ENCODE results near the gene ACTR8. TPM values are rescaled to one million over a fixed set of nuclear protein-coding genes. Genes with fewer than 3 reads are reported as not detected.

ACTR8 gene
- total and polyA plus RNA-seq, 10 donors, result 10.5 to 33.7 (median 22.9) TPM

- no peak for TF ChIP-seq POLR2A (IDR thresholded peaks at IDR 0.05)
- TF ChIP-seq, protein P1, sequence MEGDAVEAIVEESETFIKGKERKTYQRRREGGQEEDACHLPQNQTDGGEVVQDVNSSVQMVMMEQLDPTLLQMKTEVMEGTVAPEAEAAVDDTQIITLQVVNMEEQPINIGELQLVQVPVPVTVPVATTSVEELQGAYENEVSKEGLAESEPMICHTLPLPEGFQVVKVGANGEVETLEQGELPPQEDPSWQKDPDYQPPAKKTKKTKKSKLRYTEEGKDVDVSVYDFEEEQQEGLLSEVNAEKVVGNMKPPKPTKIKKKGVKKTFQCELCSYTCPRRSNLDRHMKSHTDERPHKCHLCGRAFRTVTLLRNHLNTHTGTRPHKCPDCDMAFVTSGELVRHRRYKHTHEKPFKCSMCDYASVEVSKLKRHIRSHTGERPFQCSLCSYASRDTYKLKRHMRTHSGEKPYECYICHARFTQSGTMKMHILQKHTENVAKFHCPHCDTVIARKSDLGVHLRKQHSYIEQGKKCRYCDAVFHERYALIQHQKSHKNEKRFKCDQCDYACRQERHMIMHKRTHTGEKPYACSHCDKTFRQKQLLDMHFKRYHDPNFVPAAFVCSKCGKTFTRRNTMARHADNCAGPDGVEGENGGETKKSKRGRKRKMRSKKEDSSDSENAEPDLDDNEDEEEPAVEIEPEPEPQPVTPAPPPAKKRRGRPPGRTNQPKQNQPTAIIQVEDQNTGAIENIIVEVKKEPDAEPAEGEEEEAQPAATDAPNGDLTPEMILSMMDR (IDR thresholded peaks at IDR 0.05 in 8 of 11, conservative IDR thresholded peaks at IDR 0.05 in 3 of 11), result no peak
- TF ChIP-seq POLR2AphosphoS5 (IDR thresholded peaks at IDR 0.05), result no peak
- Histone ChIP-seq H3K9me3 (no peaks in the 10 kb centered on the region), H3K27ac (peak overlapping the region; percentile 95 to 98 (median 97)), H3K4me1 (peaks cover 18 to 55% (median 37%) of the 10 kb centered on the region in 6 donors), H3K27me3 (replicated peaks in 1 of 7) (no peaks in the 10 kb centered on the region), H3K36me3 (peaks cover 0 to 27% (median 16%) of the 10 kb centered on the region in 6 donors), H3K4me3 (peak overlapping the region; percentile 64 to 93 (median 80))
- WGBS, 5 donors, result 5 to 11% (median 7%) methylated on average over 21 of the region's 21 CpGs
- intact Hi-C loops (cut with DNase I; ENCODE audit: low total_unique reads), result no loop called here
- no peak for DNase-seq
These were observed 8.9 kb upstream of the ACTR8 start for GRCh38 chr3:53890726-53891475.

DNA sequence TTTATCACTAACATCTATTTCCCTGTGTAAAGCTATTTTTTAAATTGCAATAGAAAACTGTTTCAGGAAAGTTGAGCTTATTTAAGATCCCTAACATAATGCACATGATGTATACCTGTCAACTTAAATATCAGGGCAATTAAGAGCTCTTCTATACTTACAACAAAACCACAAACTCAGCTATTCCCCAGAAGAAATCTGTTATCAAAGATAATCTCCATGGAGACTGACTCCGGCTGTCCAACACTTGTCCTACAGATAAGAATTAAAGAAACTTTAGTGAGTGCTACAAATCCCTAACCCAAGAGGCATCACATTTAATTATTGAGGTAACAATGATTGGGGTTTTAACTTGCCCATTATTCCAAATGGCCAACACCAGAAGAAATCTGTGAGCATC, 6.3 kb upstream of the ACTR8 start:
- no peak for DNase-seq
- WGBS, 5 donors, result 79 to 90% (median 86%) methylated on average over 1 of the region's 1 CpG
- H3K9me3 ChIP-seq, result no peaks in the 10 kb centered on the region
- H3K27me3 ChIP-seq (replicated peaks in 1 of 7), result no peaks in the 10 kb centered on the region
- peaks cover 2 to 54% (median 38%) of the 10 kb centered on the region in 6 donors for H3K36me3 ChIP-seq
- H3K4me1 ChIP-seq, result peaks cover 18 to 55% (median 37%) of the 10 kb centered on the region in 6 donors
- TF ChIP-seq, protein P1 (IDR thresholded peaks at IDR 0.05 in 8 of 11, conservative IDR thresholded peaks at IDR 0.05 in 3 of 11), result no peak
- TF ChIP-seq POLR2A (IDR thresholded peaks at IDR 0.05) (no peak), POLR2AphosphoS5 (IDR thresholded peaks at IDR 0.05) (no peak)
- no peak overlapping the region for H3K4me3 ChIP-seq
- no peak overlapping the region for H3K27ac ChIP-seq
- intact Hi-C loops (cut with DNase I; ENCODE audit: low total_unique reads), result no loop called here

- Histone ChIP-seq H3K4me3 (no peak overlapping the region), H3K36me3 (peaks cover 2 to 56% (median 38%) of the 10 kb centered on the region in 6 donors), H3K27ac (no peak overlapping the region), H3K9me3 (no peaks in the 10 kb centered on the region), H3K27me3 (replicated peaks in 1 of 7) (no peaks in the 10 kb centered on the region), H3K4me1 (peaks cover 18 to 53% (median 35%) of the 10 kb centered on the region in 6 donors)
- no peak for TF ChIP-seq POLR2AphosphoS5 (IDR thresholded peaks at IDR 0.05)
- TF ChIP-seq, protein P1 (IDR thresholded peaks at IDR 0.05 in 8 of 11, conservative IDR thresholded peaks at IDR 0.05 in 3 of 11), result no peak
- no peak for TF ChIP-seq POLR2A (IDR thresholded peaks at IDR 0.05)
- DNase-seq, result no peak
- intact Hi-C loops (cut with DNase I; ENCODE audit: low total_unique reads), result no loop called here
These were observed 5.5 kb upstream of the ACTR8 start for GRCh38 chr3:53887446-53887845.

- 88 to 95% (median 93%) methylated on average over 3 of the region's 3 CpGs for WGBS, 5 donors
- Histone ChIP-seq H3K9me3 (no peaks in the 10 kb centered on the region), H3K27me3 (replicated peaks in 1 of 7) (no peaks in the 10 kb centered on the region), H3K36me3 (peaks cover 2 to 56% (median 38%) of the 10 kb centered on the region in 6 donors), H3K4me3 (no peak overlapping the region), H3K4me1 (peaks cover 20 to 57% (median 36%) of the 10 kb centered on the region in 6 donors), H3K27ac (no peak overlapping the region)
- intact Hi-C loops (cut with DNase I; ENCODE audit: low total_unique reads), result no loop called here
- TF ChIP-seq, protein P1 (IDR thresholded peaks at IDR 0.05 in 8 of 11, conservative IDR thresholded peaks at IDR 0.05 in 3 of 11), result no peak
- TF ChIP-seq POLR2AphosphoS5 (IDR thresholded peaks at IDR 0.05) (no peak), POLR2A (IDR thresholded peaks at IDR 0.05) (no peak)
- DNase-seq, result no peak
These were observed 3.3 kb upstream of the ACTR8 start for GRCh38 chr3:53885239-53885638.

Data from spleen (tissue), 11 donors.